GM21526 (cell line): ENCODE measurements around the gene LPP.

Experiments used
- ATAC-seq: cut with Tn5 transposase; IDR thresholded peaks from one replicate; pipeline ENCODE4 v1.9.1; 2021; ENCODE audit warnings: moderate library complexity; ENCODE audit not compliant: unreplicated experiment, low FRiP score

The LPP gene

DNA sequence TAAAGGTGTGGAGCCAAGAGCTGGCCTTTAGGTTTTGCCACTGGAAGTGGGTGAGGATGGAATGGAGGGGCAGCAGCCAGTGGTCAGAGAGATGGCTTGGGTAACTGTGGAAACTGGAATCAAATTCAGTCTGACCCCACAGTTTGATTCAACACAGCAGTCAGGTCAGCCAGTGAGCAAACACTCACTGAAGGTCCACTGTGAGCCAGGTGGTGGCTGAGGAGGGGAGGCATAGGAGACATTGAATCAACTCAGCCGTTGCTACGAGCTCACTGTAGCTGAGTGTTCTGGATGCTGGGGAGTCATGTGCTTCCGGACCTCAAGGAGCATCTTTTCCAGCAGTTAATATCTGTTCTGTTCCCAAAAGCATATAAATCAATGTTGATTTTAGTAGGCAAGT is 37.5 kb downstream of the LPP start:
- no peak for ATAC-seq

DNA sequence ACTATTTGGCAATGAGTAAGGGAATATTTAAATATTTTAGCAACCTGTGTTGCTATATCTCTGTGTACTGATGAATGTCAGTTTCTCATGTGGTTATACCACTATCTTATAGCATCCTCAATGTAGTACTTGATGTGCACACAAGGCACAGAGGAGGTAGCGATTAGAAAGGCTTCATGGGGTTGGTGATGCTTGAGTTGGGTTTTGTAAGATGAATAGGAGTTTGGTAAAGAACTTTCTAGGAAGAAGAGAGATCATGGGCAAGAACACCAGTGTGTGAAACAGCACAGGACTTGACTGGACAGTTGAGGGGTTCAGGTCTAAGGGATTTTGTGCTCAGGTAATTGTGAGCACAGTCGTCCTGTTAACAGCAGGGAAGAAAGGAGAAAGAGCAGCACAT is 38.1 kb downstream of the LPP start:
- no peak for ATAC-seq

GRCh38 chr3:188194332-188194731 is 40.4 kb downstream of the LPP start:
- ATAC-seq: no peak

- ATAC-seq: no peak
Observed at GRCh38 chr3:188196232-188196990, 42.5 kb downstream of the LPP start.

- no peak for ATAC-seq
Observed at GRCh38 chr3:188197388-188197847, 43.5 kb downstream of the LPP start.

GRCh38 chr3:188198001-188198400 is 44.0 kb downstream of the LPP start:
- ATAC-seq: no peak

DNA sequence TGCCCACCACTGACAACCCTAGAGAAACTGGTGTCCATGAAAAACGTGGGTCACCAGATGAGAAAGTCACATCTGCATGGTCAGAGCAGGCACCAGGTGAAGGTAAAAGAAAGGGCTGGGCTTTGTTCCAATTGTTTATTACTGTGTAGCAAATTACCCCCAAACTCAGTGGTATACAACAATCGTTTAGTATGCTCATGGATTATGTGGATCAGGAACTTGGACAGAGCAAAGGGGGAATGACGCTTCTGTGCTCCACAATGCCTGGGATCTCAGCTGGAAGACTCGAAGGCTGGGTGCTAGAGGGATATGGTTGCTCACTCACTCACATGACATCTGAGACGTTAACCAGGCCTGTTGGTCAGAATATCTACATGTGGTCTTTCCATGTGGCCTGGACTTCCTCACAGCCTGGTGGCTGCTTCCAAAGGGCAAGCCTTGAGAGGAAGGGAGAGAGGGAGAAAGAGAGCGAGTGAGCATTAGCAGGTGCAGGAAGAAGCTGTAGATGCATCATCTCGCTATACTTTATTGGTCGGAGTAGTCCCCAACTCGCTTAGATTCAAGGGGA is 44.9 kb downstream of the LPP start:
- no peak for ATAC-seq

DNA sequence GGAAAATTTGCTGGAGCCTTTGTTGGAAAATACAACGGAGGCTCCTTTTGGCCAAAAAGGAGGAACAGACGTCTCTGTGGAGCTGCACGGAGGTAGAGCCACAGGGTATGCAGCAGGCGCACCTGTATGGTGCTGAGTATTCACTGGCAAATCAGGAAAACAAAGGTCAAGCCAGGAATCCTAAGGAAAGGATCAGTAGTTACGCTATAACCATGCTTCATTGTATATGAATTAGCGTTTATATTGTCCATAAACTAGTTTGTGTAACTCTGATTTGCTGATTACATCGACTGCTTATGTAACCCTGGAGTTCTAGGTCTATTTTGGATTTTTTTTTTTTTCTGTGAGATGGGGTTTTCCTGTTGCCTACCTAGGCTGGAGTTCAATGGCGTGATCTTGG is 45.4 kb downstream of the LPP start:
- no peak for ATAC-seq

GRCh38 chr3:188200481-188200880 is 46.5 kb downstream of the LPP start:
- no peak for ATAC-seq

- no peak for ATAC-seq
Observed at GRCh38 chr3:188202358-188203138, 48.6 kb downstream of the LPP start.

GRCh38 chr3:188204526-188204925 is 50.6 kb downstream of the LPP start:
- ATAC-seq: no peak

GRCh38 chr3:188205992-188206416 is 52.0 kb downstream of the LPP start:
- ATAC-seq: no peak

- ATAC-seq: no peak
Observed at GRCh38 chr3:188206787-188207186, 52.8 kb downstream of the LPP start.

DNA sequence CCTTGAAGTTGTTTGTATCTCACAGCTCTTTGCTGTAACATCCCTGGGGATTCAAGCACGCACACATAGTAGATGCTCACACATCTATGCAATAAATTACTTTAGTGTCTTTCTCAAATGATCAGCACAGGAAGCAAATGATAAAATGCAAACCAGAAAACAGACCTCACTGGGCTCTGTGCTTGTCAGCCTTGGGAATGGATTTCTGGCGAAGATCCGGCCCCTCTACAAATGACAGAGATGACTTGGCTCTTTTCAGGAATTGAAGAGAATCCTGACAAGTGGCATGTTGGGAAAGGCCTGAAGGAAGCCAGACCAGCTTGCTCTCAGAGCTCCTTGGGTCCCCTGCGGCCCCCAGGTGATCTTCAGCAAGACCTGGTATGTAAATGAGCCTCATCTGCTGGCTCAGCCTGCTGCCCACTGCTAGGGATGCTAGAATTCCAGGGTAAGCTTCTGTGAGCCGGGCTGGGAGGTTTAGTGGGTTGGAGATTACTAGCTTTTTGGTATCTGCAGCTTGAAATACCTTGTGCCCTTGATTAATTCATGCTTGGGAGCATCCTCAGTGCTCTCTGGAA is 54.1 kb downstream of the LPP start:
- ATAC-seq: no peak

- ATAC-seq: no peak
Observed at GRCh38 chr3:188208516-188208981, 54.6 kb downstream of the LPP start.

GRCh38 chr3:188209034-188209433 is 55.1 kb downstream of the LPP start:
- no peak for ATAC-seq

DNA sequence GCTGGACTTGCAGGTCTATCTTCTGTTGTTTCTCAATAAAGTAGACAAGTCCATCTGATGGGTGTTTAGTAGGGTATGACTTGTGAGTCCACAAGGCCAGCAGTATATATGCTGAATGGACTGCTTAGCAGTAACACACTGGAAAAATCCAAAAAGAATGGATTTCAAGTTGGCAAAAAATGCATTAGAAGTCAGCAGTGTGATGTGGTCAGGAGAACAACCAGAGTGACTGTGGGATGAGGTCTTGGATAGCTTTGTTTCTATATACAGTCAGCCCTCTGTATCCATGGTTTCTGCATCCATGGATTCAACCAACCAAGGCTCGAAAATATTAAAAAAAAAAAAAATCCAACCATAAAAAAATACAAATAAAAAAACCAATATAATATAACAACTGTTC is 55.8 kb downstream of the LPP start:
- ATAC-seq: no peak

DNA sequence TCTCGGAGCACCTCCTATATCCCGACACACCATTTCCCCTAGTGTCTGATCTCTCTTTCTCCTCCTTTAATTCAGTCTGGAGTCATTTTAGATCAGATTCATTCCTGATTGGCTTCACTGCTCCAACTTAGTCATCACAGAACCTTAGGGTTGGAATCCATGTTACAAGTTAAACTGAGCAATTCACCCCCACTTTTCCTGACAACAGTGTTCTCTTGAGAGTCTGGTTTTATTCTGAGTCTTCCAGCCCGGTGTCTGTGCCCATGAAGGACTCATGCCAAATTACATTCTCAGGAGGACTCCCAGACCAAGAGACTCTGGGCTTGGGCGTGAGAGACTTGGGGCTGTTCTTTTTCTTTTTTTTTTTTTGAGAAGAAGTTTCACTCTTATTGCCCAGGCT is 57.5 kb downstream of the LPP start:
- ATAC-seq: no peak

DNA sequence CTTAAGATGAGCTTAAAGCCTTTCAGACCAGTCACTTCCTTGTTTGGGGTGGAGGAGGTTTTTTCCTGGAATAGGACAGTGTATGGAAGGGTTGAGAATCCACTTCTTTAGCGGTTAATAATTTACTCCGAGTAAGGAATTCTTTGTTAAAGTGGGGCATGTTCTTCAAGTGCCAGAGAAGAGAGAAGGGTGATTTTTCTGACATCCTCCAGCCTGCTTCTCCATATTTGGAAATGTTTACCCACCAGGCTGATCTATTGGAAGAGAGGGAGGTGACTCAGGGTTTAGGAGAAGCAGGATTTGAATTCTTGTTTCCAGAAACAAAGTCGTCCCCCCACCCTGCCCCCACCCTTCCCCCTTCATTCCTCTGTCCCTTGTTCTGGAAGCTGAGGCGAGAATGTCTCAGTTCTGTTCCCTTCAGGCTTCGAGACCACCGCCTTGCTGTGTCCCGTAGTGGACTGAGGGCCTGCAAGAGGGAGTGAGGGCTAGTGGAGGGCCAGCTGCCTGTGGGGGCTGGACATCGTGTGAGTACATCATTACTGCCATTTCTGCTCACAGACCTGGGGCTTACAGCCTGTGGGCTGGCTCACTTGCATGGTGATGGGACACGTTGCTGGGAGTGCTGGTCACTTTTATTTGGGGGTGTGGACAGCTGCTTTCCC is 58.5 kb downstream of the LPP start:
- no peak for ATAC-seq

- no peak for ATAC-seq
Observed at GRCh38 chr3:188214442-188214841, 60.5 kb downstream of the LPP start.

- ATAC-seq: no peak
Observed at GRCh38 chr3:188215129-188215528, 61.2 kb downstream of the LPP start.
